Activated CD4-positive, alpha-beta T cell treated with anti-CD3 and anti-CD28 coated beads, Interleukin-2, amount 50 U/mL, for 16 hours (primary cell): Measurements from ENCODE around the gene CSAD.

ENCODE experiments used
- DNase-seq: peaks from one replicate; pipeline ENCODE4 v3.0.0-alpha.2; 2020

The CSAD gene

GRCh38 chr12:53180220-53180930, at the start of gene CSAD, which contains the start of gene ZNF740:
Gene CSAD, minus strand, starts transcription at chr12:53180925. Its CDS starts 7,455 bp downstream, at chr12:53173470.
Gene ZNF740, plus strand, starts transcription at chr12:53180722. Its CDS starts 1,262 bp downstream, at chr12:53181984.
- peak; percentile 99 for DNase-seq

DNA sequence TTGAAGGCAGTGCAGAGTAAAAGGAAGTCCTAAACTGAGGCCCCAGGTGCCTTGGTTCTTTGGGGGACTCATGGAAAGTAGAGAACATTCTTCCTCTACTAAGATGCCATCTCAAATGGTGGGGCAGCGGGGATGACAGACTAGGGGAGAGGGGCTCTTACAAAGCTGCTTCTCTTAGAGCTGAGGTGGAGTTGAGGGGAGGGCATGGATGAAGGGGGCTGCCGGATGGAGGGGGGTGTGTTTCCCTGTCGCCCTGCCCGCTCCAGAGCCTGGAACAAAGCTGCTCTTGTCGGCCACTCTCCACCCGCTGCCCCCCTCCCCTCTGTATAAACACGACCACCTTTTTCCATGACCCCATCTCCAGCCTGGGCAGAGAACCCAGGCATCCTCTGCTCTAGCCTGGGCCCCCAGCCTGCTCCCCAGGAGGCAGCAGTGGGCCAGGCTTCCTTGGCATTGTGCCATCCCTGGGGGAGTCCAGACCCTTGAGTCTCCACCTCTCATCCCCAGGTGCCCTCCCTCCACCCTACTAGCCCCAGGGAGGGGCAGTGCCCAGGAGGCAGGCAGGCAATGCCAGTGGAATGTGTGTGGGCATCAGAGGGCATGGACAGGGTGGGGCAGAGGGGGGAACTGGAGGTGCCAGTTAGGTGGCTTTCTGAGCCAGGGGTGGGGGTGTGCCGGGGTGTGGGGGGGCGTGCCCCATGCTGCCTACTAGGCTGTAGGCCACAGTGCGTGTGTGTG, 49.6 kb upstream of the CSAD start:
- DNase-seq: no peak

DNA sequence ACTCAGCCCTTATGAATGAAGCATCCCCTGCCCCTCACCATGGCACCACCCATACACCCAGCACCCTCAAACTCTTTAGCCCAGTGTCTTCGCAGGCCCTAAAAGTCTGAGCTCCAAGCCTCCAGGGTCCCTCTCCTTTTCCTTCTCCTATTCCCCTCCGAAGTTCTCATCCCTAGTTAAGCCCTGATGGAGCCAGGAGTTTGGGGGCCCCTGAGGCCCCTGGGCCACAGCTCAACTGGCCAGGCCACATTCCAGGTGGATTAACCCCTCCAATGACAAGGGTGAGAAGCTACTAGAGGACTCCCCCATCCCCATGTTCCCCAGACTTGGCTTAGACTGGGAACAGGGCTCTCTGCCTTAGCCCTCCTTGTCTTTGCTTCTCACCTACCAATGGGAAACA, 48.7 kb upstream of the CSAD start:
- DNase-seq: no peak

- no peak for DNase-seq
Observed at GRCh38 chr12:53227836-53228235, 47.1 kb upstream of the CSAD start.

GRCh38 chr12:53227341-53227740, 46.6 kb upstream of the CSAD start:
- DNase-seq: no peak

DNA sequence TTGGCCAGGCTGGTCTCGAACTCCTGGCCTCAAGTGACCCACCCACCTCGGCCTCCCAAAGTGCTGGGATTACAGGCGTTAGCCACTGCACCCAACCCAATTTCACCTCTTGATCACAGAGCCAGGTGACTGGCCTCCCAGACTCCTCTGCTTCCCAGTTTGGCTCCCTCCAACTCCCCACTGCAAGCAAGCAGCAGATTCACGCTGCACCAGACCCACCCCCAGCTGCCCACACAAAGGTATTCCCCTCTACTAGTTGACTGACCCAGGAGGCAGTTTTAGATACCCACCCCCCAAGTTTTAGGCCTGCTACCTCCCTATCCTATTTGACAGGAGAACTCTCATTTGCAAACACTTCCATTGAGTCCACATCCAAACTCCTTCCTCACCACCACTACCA, 46.1 kb upstream of the CSAD start:
- DNase-seq: no peak

- DNase-seq: no peak
Observed at GRCh38 chr12:53225635-53226424, 45.1 kb upstream of the CSAD start.

- DNase-seq: no peak
Observed at GRCh38 chr12:53224897-53225634, 44.3 kb upstream of the CSAD start.

GRCh38 chr12:53224061-53224896, 43.6 kb upstream of the CSAD start:
- DNase-seq: no peak

GRCh38 chr12:53223389-53224060, 42.8 kb upstream of the CSAD start:
- DNase-seq: no peak

DNA sequence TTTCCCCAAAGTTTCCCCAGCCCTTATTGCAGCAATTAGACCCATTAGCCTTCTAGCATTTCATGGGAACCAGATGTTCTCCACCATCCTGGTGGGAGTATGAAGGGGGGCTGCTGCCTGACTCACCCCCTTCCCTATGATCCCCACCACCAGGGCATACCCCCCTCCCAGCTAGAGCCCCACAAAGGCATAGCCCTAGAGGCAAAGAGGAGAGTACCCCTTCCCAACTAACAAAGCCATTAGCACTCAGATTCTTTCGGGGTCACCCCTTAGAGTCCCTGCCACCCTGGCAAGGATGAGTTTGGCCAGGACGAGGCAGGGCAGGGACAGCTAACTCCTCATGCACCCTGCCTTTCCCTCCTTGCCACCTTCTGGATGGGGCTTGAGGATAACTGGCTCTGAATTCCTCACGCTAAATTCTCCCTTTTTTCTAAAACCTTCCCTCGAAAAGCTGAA, 42.1 kb upstream of the CSAD start:
- DNase-seq: no peak

- no peak for DNase-seq
Observed at GRCh38 chr12:53222170-53222721, 41.5 kb upstream of the CSAD start.

- peak; percentile 39 for DNase-seq
Observed at GRCh38 chr12:53221203-53222080, 40.7 kb upstream of the CSAD start.

GRCh38 chr12:53220694-53221202, 40.0 kb upstream of the CSAD start:
- DNase-seq: peak; percentile 91

GRCh38 chr12:53219956-53220693, 39.4 kb upstream of the CSAD start:
- peak; percentile 87 for DNase-seq

- peak; percentile 76 for DNase-seq
Observed at GRCh38 chr12:53219292-53219955, 38.7 kb upstream of the CSAD start.

DNA sequence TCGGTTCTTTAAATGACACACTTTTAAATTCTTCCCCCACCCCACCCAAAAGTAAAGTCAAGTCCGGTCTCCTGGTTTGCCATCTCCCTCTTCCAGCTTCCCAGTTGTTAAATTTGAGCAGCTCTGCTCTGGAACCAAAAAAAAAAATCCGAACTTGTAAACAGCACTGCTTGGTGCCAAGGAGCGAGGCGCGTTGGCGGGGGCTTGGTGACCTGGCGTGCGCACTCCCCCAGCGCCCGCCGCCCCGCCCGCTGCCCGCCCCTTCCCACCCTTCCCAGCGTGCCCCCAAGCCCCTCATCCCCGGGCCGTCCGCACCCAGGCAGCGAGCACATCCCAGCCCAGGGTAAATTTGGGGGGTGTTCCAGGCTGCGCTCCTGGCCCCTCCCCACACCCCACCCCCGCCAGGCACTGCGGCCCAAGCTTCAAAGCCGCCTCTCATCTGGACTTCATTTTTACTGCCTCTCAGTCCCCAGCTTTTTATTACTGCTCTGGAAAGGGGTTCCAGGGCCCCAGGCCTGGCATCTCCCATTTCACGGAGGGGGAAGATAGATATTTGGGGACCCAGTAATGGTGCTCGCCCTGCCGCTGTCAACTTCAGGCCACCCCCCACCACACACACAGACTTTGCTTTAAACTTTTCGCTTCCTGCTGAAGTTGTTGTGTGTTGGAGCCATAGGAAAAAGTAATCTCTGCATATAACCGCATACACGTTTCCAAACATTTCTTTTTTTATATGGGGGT, 38.0 kb upstream of the CSAD start:
- no peak for DNase-seq
